Measurements from ENCODE around the gene CYP3A7.
"Not testable (repeated sequence)": the region's sequence is repeated elsewhere in the genome, so short reads cannot be mapped to it uniquely, and the experiment has no call there.

Gene CYP3A7

GRCh38 chr7:99699946-99700345 is 35.0 kb downstream of the CYP3A7 start:
- no peak for DNase-seq (ENCODE audit: low read depth)

DNA sequence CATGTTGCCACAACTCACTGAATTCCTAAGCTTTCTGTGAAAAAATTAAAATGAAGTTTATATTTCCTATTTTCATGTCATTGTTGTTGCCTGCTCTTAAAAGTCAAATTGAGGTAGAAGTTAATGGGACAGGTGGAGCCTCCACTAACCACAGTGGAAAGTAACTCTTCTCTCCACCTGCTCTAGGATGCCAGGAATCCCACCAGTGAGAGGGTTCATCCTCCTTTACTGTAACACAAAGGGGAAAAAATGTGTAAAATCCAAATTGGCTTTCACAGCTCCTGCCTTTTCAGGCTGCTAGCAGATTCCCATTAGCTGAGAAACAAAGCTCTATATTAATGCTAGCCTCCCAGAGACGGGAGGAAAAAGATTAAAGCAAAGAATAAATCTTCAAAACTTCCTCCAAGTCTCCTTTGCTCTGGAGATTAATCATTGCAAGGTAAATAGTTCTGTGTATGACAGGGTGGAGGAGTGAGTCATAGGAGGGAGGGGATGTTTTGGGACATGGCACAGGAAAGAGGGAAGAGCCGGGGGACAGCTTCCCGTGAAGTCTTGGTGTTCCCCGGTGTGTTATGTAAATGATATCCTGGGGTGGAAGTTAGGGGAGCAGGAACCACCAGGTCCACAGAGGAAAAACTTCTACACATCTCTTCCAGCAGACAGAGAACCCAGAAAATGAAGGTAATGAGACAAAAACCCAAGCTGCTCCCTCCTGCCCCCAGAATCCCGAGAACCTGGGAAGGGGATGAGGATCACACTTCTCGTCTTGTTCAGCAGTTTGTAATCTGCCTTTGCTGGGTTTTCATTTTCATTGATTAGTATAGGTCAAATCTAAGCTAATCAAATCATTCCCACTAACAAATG is 35.9 kb downstream of the CYP3A7 start:
- DNase-seq (ENCODE audit: low read depth): not testable (repeated sequence)

DNA sequence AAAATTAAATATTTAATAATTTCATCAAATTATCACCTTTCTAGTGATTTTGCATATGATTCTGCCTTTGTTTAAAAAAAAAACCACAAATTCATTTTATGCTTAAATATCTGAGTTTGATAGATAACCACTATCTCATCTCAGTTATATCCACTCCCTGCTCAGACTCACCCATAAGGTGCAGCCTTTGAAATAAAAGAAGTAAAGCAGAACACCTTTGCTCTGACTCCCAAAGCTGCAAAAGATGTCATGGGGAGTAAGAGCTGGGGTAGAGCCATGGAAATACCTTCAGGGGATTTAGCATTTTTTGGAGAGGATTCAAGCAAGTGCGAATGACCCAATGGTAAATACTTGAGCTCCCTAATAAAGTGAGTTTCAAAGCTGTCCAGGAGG is 40.1 kb downstream of the CYP3A7 start:
- no peak for DNase-seq (ENCODE audit: low read depth)

DNA sequence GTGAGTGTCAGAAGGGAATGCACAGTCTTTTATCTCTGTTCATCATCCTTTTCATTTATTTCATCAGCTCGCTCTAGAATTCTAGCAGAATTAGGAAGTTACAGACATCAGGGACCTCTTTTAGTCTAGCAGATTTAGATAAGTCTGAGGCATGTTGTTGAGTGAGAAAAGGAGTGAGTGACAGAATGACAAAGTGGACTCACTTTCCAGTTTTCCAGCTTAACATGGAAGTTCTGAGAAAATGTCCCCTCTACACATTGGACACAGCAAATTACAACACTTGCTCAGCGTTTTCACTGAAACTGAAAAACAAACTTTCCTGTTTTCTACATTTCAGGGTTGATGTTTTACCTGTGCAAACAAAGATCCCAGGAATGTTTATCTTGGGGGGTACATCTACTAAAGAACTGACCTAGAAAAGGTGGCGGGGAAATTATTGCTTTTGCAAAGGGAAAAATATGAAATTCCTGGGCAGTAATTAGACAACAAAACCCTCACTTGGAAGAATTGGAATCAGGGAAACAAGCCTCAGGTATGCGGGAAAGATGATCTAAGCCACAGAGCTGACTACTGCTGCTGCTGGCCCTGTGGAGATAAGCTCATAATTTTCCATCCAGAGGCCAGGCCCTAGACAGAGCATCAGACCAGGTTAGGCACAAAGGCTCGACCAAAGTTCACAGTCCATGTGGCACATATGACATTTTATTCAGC is 40.6 kb downstream of the CYP3A7 start:
- DNase-seq (ENCODE audit: low read depth): no peak

DNA sequence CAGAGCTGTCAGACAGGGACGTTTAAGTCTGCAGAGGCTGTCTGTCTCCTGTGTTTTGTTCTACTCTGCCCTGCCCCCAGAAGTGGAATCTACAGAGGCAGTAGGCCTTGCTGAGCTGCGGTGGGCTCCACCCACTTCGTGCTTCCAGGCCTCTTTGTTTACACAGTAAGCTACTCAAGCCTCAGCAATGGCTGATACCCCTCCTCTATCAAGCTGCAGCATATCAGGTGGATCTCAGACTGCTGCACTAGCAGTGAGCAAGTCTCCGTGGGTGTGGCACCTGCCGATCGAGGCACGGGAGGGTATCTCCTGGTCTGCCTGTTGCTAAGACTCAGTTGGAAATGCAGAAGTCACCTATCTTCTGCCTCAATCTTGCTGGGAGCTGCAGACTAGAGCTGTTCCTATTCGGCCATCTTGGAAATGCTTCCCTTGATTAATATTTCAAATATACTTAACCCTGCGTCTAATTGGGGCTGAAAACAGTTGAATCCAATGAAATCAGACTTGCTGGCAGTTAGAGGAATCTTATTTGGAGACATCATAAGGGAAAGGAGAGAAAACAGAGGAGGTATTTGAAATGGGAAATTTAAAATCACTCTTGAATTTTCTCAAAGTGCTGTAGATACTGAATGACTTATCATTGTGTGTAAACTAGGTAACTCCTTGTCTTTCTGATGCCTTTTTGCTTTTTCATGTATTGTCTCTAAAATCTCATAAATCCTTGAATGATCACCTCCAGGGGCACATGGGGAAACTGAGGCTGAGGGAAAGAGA is 41.4 kb downstream of the CYP3A7 start:
- DNase-seq (ENCODE audit: low read depth): no peak

- no peak for DNase-seq (ENCODE audit: low read depth)
Observed at GRCh38 chr7:99693100-99693426, 41.9 kb downstream of the CYP3A7 start.

GRCh38 chr7:99692563-99692962 is 42.4 kb downstream of the CYP3A7 start:
- DNase-seq (ENCODE audit: low read depth): not testable (repeated sequence)

DNA sequence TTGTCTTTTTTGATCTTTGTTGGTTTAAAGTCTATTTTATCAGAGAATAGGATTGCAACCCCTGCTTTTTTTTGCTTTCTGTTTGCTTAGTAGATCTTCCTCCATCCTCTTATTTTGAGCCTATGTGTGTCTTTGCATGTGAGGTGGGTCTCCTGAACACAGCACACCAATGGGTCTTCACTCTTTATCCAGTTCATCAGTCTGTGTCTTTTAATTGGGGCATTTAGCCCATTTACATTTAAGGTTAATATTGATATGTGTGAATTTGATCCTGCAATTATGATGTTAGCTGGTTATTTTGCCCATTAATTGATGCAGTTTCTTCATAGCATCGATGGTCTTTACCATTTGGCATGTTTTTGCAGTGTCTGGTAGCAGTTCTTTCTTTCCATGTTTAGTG is 43.3 kb downstream of the CYP3A7 start:
- DNase-seq (ENCODE audit: low read depth): not testable (repeated sequence)

DNA sequence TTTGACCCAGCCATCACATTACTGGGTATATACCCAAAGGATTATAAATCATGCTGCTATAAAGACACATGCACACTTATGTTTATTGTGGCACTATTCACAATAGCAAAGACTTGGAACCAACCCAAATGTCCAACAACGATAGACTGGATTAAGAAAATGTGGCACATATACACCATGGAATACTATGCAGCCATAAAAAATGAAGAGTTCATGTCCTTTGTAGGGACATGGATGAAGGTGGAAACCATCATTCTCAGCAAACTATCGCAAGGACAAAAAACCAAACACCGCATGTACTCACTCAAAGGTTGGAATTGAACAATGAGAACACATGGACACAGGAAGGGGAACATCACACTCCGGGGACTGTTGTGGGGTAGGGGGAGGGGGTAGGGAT is 44.1 kb downstream of the CYP3A7 start:
- DNase-seq (ENCODE audit: low read depth): not testable (repeated sequence)

DNA sequence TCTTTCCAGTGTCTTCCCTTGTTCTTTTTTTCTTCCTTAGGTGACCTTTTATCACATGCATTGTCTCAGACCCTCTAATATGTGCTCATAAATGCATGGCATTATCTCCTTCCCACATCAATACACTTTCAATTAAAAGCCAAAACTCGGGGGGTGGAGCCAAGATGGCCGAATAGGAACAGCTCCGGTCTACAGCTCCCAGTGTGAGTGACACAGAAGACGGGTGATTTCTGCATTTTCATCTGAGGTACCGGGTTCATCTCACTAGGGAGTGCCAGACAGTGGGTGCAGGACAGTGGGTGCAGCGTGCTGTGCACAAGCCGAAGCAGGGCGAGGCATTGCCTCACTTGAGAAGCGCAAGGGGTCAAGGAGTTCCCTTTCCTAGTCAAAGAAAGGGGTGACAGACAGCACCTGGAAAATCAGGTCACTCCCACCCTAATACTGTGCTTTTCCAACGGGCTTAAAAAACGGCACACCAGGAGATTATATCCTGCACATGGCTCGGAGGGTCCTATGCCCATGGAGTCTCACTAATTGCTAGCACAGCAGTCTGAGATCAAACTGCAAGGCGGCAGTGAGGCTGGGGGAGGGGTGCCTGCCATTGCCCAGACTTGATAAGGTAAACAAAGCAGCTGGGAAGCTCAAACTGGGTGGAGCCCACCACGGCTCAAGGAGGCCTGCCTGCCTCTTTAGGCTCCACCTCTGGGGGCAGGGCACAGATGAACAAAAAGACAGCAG is 49.0 kb downstream of the CYP3A7 start:
- not testable (repeated sequence) for DNase-seq (ENCODE audit: low read depth)

DNA sequence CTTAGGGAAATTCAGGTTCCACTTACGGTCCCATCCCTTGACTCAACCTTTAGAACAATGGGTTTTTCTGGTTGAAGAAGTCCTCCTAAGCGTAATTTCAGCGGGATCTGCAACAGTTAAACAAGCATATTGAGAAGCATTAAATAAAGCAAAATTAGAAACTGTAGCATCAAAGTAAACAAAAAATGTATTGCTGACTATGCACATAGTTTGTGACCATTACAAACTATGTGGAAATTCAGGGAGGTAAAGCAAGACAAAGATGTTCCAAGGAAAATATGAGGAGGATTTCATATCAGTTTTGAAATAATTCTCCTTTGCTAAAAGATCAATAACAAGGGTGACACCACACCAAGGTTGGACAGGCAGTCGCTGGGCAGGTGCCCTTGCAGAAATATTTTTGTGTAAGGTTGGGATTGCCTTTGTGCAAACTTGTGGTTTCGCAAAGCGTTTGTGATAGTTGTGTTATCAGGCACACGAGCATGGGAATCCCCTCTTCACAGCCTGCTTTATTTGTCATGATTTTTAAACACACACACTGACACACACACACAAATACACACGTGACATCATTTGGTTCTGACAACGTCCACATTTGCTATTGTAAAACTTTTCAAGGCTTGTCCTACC is 49.8 kb downstream of the CYP3A7 start:
- no peak for DNase-seq (ENCODE audit: low read depth)

- DNase-seq (ENCODE audit: low read depth): no peak
Observed at GRCh38 chr7:99679400-99680191, 55.4 kb downstream of the CYP3A7 start, which contains the start of gene CYP3A5. TSS of gene CYP3A5 (minus strand) at chr7:99679996. CDS start at chr7:99679896, 100 bp downstream.

DNA sequence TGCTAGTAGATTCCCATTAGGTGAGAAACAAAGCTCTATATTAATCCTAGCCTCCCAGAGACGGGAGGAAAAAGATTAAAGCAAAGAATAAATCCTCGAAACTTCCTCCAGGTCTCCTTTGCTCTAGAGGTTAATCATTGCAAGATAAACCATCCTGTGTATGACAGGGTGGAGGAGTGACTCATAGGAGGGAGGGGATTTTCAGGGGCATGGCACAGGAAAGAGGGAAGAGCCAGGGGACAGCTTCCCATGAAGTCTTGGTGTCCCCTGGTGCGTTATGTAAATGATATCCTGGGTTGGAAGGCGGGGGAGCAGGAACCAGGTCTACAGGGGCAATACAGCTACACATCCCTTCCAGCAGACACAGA is 56.0 kb downstream of the CYP3A7 start:
- no peak for DNase-seq (ENCODE audit: low read depth)

GRCh38 chr7:99677648-99678045 is 57.3 kb downstream of the CYP3A7 start:
- no peak for DNase-seq (ENCODE audit: low read depth)

DNA sequence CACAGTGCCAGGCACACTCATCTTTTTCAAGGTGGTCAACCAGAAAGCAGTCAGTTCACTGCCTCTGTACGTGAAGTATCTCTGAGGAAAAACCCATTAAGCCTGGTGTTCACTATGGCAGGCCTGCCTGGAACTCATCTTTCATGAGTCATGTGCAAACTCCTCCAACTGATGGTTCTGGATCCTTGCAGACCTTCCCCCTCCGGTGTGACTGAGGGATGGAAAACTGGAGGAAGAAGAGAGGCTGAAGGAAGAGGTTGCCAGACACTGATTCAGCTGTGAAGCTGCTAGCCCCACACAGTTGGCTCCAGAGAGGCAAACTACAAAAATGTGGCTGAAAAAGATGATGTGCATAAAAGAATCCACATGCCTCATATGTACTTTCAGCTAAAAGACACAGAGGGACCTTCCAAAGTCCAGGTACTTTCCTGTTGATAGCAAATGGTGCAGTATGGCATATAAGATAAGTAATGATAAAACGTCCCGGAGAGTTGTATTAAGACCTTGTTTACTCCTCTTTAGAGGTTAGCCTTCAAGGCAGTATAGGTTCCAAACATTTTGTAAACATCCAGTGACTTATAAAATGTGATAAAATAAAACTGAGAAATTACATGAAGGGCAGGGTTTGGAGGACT is 57.9 kb downstream of the CYP3A7 start:
- DNase-seq (ENCODE audit: low read depth): no peak

DNA sequence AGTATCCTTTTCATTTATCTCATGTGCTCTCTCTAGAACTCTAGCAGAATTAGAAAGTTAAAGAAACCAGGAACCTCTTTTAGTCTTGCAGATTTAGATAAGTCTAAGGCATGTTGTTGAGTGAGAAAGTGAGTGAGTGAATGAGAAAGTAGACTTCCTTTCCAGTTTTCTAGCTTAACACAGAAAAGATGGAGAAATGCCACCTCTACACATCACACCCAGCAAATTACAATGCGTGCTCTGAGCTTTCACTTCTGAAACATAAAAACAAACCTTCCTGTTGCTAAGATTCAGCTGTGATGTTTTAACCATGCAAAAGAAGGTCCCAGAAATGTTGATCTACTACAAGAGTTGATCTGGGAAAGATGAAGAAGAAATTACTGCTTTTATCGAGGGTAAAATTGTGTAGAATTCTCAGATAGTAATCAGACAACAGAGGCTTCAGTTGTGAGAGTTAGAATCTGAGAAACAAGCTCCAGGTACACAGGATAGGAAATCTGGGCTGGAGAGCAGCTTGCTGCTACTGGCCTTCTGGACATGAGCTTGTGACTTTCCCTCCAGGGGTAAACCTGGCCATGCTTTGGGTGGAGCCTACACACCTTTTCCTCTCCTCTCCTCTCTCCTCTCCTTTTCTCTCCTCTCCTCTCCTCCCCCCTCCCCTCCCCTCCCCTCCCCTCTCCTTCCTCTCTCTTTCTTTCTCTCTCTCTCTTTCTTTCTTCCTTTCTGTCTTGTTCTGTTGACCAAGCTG is 59.8 kb downstream of the CYP3A7 start:
- no peak for DNase-seq (ENCODE audit: low read depth)

- DNase-seq (ENCODE audit: low read depth): no peak
Observed at GRCh38 chr7:99672573-99672972, 62.4 kb downstream of the CYP3A7 start.

DNA sequence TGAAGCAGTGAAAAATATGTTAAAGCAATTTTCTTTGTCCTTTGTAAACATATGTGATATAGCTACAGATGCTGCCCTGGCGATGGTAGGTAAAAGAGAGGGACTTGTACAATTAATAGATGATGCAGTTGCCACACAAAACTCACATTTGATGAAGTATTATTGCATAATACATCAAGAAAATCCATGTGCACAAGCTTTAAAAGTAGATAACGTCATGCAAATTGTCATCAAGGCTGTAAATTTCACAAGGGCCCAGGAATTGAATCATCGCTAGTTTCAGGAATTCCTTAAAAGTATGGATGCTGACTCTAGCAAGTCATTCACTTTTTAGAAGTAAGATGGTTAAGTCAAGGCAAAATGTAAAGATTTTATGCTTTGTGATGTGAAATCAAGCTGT is 65.2 kb downstream of the CYP3A7 start:
- DNase-seq (ENCODE audit: low read depth): no peak

GRCh38 chr7:99668541-99668940 is 66.5 kb downstream of the CYP3A7 start:
- no peak for DNase-seq (ENCODE audit: low read depth)

GRCh38 chr7:99667179-99667578 is 67.8 kb downstream of the CYP3A7 start:
- no peak for DNase-seq (ENCODE audit: low read depth)

Data from activated T-cell treated with anti-CD3 and anti-CD28 coated beads for 24 hours (primary cell).